ENCODE results near the gene ZNF253.

GRCh38 chr19:19817357-19817756 is 48.3 kb upstream of the ZNF253 start:
- TF ChIP-seq POLR2AphosphoS5 (IDR thresholded peaks at IDR 0.05; ENCODE audit: borderline replicate concordance, low read depth, low read length), result no peak
- no peak for TF ChIP-seq EZH2 (IDR thresholded peaks at IDR 0.05)
- TF ChIP-seq FOXP2 (optimal IDR thresholded peaks at IDR 0.05; ENCODE audit: control extremely low read depth, extremely low read length, insufficient read depth), result no peak
